T follicular helper cell (primary cell): Measurements from ENCODE around the gene WDFY4.

Experiments used
- DNase-seq: peaks from one replicate; pipeline ENCODE4 v3.0.0-alpha.2; 2020; ENCODE audit warnings: low read depth

WDFY4 gene

DNA sequence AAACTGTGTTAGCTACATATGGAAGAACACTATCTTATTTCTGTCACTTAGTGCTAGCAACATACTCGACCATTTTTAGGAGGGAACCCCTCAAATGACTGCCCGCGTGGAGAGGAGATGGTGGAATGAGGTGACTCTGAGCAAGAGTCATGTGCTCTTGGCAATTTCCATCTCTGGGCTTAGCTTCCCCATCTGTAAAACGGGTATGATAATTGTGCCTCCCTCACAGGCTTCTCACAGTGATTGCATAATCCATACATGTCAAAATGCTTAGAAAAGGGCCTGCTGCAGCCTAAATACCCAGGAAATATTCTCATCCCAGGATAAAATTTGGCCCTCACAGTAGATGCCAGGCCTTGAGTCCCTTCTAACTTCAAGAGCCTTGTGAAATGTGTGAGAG is 86.6 kb downstream of the WDFY4 start:
- DNase-seq, result no peak

DNA sequence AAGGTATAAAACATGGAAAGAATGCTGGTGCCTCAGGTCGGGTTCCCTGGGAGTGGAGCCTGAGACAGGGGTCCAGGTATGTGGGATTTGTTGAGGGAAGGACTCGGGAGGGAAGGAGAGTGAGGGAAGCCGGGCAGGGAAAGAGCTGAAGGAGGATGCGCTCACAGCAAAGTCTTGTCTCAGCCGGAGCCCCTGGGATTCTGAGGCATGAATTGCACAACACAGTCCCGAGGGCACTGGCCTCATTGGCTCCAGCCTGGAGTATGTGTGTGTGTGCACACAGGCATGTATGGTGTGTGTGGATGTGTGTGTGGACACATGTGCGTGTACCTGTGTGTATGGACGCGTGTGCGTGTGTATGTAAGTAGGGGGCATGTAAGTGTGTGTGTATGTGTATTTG is 87.4 kb downstream of the WDFY4 start:
- no peak for DNase-seq

DNA sequence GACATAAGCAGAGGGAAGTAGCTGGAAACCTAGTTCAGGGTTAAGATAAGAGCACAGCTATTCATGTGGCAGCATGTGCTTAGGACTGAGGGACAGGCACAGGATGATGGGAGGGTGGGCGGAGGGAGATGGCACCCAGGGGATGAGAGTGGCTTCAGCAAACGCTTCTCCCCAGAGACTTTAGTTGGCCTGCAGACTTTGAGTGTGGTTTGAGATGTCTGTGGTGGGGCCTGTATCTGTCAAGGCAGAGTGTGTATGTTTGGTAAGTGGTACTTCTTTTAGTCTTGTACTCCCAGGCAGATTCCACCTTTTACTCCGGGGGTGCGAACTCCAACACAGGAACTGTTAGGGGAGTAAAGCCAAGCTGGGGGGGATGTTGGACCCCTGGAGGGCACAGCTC is 88.9 kb downstream of the WDFY4 start:
- no peak for DNase-seq

DNA sequence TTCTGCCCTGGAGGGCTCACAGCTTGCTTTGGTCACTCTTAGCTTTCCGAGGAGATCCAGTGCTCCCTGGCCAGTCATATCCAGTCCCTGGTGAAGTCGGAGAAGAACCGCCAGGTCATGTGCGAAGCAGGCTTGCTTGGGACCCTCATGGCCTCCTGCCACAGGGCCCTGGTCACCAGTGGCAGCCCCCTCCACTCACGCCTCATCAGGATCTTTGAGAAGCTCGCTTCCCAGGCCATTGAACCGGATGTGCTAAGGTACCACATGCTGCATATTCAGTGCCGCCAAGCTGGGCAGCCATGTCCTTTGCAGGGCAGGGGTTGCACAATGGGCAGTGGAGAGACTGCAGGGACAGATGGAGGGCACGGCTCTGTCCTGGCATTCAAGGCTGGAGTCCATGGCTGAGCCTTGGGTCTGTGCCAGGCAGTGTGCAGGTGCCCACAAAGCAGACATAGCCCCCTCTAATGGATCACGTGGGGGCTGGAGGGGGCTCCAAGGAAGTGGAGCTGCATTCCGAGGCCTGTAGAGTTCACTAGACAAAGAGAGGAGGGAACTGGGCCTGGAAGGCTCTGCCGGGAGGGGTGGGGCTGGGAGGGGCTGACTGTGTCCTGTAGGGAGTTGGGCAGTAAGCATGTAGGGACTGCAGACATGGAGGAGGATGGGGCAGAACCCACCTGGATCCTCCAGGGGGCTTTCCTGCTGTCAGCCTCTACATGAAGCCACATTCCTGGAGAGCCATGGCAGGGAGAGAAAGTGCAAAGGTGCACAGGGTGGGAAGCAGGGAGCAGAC is 89.9 kb downstream of the WDFY4 start:
- DNase-seq, result no peak

DNA sequence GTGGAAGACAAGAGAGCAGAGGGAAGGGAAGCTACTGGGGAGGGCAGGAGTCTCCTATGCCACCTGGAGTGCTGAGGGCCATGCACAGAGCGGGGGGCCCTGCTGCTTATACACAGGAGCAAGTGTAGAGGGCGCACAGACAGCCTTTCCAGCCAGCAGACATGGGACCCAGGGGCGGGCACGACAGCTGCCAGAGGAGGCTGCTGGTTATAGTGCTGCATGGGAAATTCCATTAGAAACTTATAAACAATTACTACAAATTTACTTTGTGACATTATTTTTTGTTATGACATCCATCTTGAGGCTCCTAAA is 90.5 kb downstream of the WDFY4 start:
- DNase-seq, result no peak

DNA sequence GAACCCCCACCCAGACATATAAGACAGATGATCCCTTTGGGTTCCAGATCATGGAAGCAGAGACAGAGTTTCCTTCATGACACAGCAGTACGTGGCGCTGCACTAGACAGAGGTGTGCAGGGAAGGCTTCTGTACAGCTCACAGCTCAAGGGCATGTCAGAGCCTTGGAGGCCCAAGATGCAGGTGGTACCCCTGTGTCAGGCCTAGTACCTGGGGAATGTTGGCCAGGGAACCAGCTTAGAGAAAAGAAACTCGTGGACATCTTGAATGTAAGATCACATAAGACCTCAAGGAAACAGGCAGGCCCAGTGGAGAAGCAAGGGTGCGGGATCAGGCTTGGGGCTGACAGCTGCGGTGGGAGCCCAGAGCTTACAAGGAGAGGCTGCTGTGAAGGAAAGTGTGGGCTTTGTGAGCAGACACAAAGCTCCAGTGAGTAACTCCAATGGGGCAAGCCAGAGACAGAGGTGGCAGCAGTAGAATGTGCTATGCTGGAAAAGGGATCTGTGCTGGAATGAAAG is 91.4 kb downstream of the WDFY4 start:
- no peak for DNase-seq

DNA sequence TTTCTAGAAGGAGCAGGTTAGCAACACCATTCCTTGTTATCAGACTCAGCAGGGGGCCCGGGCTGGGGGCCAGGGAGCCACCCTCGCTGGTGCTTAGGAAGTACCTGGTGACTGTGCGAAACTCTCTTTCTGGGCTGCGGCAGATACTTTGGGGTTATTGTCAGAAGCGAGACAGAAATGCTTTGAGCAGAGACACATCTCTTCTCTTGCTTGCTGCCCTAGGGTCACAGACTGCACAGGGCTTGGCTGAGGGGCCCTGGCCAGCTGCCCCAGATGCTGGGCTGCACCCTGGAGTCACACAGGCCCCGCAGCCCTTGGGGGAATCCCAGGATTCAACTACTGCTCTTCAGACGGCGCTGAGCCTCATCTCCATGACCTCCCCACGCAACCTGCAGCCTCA is 91.9 kb downstream of the WDFY4 start:
- DNase-seq, result no peak

DNA sequence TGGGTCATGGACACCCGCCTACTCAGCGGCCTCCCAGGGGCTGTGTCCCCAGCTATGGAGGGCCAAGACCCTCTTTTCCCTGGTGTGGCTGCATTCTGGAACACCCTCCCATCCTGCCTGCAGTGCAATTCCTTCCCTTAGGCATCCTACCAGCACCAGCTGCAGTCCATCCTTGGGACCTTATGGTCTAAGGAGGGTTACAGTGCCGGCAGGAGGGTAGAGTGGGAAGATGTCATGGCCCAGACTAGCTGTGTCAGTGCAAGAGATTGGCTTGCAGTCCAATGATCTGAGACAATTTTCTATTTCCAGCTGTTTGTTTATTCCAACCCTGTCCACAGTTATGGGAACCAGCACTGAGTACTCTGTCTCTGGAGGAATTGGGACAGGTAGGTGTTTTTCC is 92.4 kb downstream of the WDFY4 start:
- no peak for DNase-seq

DNA sequence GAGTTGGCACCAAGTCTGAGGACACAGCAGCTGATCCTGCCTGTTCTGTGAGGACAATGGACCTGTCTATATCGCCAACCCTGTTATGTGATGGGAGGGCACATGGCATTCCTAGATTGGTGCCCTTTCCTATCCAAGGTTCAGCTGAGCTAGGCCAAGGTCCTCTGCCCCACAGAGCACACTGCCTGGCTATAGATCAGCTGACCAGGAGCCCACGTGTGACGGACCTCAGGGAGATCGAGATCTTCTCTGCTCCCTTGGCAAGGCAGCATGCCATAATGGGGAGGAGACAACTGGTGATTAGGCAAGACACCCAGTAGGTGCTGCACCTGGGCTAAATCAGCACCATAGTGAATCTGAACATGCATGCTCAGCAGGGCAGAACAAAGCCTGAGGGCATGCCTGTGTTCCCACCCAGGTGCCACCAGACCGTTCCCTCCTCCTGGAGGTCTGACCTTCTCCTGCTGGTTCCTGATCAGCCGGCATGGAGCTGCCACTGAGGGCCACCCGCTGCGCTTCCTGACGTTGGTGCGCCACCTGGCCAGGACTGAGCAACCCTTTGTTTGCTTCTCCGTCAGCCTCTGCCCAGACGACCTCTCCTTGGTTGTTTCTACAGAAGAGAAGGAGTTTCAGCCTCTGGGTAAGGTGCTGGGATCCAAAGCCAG is 93.7 kb downstream of the WDFY4 start:
- no peak for DNase-seq

DNA sequence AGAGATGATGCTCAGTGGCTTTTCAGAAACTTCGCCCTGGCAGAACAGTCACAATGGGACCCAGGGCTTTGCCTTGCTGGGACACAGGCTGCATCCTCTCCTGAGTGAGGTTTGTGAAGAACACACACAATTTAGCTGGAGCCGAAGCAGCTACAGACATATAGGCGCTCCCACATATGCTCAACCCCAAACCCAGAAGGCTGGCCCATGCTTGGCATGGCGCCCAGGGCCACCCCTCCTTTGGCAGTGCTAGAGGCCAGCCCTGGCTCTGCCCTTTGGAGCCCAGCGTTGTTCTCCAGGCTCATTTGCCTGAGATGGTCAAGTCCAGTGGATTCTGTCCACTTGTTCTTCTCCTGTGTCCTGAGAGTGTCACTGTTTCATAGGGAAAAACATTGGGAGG is 94.4 kb downstream of the WDFY4 start:
- no peak for DNase-seq

DNA sequence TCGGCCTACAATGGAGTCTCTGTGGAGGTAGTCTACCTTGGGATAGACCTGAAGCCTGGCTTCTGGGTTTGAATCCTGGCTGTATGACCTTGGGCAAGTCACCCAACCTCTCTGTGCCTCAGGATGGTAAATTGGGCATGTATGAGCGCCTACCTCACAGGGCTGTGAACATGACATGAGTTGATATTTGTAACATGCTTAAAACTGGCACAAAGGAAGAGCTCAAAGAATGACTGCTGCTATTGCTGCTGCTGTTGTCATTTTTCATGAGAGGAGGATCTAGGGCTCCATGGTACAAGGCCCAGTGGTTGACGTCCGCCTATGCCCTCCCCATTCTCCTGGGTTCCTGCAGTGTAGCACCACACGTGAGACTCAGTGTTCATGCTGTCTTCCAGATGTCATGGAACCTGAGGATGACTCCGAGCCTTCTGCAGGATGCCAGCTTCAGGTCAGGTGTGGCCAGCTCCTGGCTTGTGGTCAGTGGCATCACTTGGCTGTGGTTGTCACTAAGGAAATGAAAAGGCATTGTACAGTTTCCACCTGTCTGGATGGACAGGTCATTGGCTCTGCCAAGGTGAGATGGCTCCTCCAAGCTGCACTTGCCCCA is 95.0 kb downstream of the WDFY4 start:
- DNase-seq, result no peak

DNA sequence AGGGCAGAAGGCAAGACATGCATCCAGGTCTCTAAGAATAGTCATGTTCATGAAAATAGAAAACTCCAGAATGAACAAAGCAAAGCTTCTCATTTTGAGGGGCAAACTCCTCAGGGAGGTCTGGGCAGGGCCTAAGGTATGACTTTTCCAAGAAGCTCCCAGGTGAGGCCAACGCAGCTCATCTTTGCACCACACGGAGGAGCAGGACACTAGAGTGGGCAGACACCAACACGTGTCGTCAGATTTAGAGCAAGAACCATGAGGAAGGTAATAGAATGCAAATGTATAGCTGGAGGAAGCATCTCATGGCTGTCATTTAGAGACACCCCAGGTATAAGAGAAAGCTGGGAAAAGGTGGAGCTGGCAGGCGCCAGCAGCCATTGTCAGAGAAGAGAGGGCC is 95.7 kb downstream of the WDFY4 start:
- no peak for DNase-seq

DNA sequence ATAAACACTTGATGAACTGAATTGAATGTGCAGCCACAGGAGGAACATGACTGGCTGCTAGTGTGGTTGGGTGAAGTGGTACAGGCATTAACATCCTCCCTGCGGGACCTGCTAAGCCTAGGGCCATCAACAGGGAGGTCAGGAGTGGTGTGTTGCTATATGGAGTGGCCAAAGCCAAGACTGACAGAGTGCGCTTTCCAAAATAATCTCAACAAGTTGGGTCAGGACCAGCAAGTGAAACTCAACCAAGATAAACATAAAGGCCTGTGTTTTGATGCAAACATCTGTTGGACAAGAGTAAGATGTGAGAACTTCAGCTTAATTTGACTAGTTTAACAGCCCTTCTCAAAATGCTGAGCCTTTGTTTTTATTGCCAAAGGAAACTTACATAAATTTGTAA is 97.7 kb downstream of the WDFY4 start:
- DNase-seq, result no peak

DNA sequence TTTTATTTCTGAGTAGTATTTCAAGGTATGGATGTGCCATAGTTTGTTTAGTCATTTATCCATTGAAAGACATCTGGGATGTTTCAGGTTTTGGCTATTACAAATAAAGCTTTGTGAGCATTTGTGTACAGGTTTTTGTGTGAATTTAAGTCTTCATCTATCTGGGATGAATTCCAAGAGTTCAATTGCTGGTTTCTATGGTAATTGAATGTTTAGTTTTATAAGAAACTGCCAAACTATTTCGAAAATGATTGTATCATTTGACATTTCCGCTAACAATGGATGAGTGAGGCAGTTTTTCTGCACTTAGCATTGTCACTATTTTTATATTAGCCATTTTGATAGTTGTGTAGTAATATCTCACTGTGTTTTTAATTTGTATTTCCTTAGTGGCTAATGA is 99.4 kb downstream of the WDFY4 start:
- no peak for DNase-seq

DNA sequence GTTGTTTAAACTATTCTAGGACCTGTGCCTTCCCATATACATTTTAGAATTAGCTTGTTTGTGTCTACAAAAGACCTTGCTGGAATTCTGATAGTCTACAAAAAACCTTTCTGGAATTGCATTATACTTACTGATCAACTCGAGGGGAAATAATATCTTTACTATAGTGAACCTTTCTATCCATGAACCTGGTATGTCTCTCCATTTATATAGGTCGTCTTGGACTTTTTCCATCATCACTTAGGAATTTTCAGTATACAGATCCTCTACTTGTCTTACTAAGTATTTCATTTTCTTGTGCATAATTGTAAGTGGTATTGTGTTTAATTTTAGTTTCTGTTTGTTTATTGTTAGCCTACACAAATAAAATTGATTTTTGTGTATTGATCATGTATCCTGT is 101.1 kb downstream of the WDFY4 start:
- DNase-seq, result no peak

DNA sequence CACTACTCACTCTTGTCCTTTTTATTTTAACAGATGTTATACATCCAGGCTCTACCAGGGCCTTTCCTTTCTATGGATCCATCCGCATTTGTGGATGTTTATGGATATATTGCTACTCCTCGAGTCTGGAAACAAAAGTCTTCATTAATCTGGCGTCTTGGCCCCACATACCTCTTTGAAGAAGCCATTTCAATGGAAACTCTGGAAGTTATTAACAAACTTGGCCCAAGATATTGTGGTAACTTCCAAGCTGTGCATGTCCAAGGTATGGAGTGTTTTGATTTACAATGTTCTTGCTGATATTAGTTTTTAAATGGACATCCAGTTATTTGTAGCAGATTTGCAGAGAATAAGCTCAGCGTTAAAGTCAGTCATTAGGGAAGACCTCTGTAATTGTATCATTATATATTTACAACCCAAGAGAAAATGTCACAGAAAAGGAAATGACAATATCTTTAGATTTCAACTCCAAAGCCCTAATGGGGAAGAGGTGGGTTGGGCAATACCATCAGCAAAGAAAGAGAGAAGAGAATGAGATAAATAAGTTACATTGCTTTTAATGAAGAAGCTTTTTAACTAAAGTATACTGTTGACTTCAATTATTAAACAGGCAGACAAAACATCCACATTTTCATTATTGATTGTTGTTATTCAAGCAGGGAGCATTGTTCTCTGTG is 102.1 kb downstream of the WDFY4 start:
- DNase-seq, result no peak

DNA sequence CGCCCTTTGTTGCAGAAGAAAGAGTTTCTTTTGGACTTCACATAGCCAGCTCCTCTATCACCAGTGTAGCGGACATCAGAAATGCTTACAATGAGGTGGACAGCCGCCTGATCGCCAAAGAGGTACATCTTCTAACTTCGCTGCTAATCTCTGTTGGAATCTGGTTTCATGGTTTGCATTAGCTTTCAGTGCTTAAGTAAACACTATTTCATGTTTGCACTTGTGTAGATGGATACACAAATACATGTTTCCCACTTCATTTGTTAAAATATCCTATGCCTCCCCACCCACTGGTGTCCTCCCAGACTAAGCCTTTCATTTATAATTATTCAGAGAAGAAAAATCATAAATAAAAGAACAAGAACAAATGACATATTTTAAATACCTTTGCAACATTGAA is 103.9 kb downstream of the WDFY4 start:
- DNase-seq, result no peak

DNA sequence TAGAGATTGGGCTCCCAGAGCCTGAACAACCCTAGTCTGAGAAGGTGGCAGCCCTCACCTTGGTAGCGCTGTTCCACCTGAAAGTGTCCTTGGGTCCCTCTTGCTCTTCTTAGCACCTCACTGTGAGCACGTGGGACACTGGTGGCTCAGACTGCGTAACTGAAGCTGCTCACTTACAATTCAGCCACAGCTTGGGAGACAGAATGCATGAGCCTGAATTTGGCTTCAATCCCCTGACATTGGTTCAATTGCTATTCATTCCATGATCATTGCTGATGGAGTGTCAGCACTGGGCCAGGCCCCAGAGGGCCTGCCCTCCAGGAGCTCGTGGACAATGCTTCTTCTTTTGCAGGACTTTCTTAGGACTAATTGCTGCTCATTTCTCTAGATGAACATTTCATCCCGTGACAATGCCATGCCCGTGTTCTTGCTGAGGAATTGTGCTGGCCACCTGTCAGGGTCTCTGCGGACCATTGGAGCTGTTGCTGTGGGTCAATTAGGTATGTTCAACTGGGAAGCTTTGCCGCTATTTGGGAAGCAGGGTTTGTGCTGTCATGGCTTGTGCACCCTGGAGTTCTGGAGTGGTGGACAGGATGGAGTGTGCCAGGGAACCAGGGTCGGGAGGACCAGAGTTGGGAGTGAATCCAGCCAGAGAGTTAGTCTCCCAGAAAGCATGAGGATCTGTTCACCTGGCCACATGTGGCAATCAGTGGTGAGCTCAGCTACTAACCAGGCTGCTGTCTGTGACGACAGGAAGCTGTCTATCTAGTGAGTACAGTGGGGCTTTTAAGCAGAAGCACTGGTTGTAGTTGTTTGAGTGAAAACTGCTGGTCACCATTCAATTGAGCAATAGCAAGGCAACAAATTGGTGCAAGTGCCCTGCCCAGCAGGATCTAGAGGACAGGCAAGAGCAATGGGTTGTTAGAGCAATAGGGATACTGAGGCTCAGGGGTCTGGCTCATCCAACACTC is 105.1 kb downstream of the WDFY4 start:
- no peak for DNase-seq

DNA sequence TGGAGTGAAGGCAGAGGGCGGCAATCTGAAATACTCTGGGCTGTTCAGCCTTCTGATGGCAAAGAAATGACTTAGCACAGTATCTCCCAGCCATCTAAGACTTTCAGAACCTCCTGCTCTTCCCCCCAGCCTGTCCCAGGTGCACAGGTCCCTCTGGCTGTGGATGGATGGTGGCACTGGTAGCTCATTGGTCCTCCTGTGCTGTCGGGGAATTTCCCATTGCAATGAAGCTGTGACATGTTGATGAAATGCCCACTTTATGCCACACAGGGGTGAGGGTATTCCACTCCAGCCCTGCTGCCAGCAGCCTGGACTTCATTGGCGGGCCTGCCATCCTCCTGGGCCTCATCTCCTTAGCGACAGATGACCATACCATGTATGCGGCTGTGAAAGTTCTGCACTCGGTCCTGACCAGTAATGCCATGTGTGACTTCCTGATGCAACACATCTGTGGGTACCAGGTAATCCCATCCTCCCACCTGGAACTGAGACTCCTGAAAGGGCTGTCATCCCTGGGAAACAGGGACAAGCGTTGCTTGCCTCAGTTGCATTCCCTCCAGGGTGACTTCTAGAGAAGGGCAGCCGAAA is 105.9 kb downstream of the WDFY4 start:
- DNase-seq, result no peak

DNA sequence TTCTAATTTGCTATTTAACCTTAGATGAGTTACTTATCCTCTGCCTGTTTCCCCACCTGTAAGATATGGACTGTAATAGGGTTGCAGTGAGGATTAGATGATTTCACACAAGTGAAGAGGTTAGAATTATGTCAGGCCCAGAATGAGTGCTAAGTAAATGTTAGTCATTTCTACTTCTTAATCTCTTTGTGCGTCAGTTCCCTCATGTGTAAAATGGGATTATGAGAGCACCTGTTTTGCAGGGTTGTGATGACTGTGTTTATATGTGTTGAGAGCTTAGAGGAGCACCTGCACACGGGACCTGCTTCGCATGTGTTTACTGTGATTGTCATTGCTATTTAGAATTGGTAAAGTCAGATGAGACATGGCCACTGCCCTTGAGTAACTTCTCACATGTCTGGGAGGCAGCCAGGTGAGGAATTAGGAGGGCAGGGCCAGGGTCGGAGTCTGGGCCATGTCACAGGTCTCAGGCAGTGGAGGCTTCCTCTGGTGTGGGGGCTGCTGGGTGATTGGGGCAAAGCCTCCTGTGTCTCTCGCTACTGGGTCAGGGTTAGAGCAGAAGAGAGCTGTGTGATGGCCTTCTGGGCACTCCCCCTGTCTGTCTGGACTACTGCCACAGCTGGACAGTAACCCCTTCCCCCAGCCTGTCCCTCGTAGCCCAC is 106.7 kb downstream of the WDFY4 start:
- DNase-seq, result no peak

DNA sequence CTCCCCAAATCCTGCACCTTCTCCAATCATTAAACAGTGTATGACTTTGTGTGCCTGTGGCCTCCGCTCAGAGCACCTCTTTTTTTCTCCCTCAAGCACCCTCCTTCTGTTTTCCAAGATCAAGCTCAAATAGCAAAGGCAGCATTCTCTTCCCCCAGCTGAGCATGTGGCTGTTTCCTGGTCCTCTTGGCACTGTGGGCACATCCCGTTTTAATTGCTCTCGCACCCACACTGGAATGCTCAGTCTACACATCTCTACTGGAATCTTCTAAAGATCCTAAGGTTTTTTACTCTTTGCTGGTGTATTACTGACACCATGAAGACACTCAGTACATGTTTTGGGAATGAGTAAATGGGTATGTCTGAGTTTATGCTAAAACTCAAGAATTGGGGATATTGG is 107.4 kb downstream of the WDFY4 start:
- DNase-seq, result no peak
